NK-92 (cell line): ENCODE data around the gene SERPINB5.

Source experiments
- DNase-seq: peaks from one replicate; lab custom pipeline; 2025; ENCODE audit not compliant: unreplicated experiment; lab: John Stamatoyannopoulos, UW

Gene SERPINB5

DNA sequence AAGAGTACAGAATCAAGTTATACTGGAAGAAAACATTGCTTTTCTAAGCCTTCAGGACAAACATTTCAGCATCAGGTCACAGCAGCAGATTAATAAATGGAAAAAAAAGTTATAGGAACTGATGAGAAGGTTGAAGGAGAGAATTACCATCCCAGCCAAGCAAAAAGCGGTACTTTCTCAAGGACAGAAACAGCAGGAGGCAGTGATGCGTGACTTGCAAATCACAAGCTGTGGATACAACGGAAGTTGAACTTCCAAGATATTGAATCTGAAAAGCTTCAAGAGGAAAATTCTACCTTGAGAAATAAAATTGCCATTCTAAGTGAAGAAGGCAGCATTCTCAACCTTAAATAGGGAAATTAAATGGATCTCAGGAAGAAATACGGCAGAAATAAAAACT lies 46.9 kb downstream of the SERPINB5 start:
- DNase-seq = no peak

DNA sequence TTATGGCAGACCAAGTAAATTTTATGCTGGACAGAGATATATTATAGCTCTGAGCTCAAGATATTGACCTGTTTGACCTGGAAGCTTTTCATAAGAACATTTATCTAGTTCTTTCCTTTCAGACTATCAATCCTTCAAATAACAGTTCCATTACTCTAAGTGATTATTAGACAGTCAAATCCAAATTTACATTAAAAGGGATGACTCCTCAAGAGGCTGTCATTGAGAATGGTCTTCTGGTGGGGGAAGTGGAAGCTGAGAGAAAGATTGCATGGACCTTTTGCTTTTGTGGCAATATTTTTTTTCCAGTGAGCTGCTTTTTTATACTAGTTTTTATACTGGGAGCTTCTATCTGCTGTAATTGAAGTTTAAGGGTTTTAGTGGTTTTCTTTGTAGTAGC lies 50.5 kb downstream of the SERPINB5 start:
- no peak for DNase-seq

DNA sequence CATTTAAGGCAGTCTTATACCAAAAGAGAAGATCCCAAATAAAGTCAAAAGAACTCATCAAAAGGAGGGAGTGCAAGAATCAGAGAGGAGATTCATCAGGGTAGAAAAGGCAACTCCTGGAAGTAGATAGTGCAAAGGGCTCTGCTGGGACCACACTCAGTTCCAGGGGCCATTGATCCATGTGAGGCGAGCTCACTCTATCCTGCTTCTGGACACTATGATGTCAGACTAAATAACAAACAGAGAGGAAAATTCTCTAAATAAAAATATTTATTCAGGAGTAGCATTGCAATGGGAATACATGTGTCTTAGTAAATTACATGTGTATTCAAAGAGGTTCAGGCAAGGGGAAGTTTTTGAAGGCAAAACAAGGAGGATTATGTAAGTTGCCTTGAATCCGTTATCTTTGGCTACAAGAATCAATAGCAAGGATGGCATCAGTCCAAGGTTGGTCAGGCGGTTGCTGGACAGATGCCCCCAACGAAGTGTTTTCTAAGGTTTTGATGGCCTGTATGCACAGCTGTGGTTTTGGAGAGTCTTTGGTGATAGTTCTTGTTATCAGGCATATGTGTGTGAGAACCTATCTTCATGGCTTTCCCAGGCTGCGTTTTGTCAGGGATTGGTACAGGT lies 52.2 kb downstream of the SERPINB5 start:
- DNase-seq = no peak

DNA sequence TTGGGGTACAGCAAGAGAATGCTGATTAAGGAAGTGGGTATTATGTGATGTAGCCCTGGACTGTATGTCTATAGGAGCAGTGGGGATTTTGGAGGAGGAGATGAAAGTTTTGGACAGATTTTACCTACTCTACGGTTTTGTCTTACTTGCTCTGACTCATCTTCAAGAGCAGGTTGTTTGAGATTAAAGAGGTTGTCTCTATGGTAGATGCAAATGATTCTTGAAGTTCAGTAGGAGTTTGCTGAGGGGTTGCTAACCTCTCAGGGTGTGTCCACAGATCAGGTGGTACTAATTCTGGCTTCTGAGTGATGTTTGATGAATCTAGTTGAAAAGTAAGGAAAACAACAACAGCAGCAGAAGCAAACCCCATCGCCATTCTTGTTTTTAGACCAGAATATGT lies 55.7 kb downstream of the SERPINB5 start:
- DNase-seq = no peak

DNA sequence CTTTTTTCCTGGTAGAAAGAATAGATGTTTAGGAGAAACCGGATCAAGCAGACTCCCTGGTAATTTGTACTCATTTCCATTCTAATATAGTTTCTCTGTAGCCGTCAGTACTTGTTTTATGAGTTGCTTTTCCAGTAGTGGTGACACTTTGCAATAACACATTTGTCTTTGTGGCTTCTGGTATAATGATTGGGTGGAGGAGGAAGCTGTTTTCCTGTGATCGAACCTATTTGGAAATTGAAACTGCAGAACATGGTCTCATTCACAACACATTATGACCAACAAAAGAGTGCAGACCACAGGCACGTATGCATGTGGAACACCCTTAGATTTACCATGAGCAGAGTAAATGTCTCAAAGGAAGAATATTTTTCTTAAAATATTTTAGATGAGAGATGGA lies 57.9 kb downstream of the SERPINB5 start:
- DNase-seq = no peak

DNA sequence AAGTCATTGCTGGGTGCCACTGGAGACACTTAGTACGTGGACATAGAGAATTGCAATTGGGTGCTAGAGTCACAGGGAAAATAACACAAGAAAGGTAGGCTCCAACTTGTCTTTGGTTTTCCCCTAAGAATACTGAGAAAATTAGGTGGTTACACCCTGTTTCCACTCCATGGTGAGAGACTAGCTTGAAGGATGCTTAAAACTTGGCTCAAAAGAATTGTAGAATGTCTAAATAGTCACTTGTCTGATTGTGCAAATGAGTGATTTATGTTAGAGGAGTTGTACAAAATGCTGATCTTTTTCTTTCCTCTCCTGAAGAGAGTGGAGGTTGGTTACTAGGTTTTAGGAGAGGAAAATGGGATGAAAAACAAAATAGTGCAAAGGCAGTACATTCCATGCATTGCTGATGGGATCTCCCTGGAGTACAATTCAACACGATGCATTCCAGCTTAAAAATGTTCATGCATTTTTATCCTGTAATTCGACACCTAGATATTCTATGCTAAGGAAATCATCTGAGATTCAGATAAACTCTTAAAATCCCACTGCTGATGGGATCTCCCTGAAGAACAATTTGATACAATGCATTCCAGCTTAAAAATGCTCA lies 63.2 kb downstream of the SERPINB5 start:
- DNase-seq = no peak

DNA sequence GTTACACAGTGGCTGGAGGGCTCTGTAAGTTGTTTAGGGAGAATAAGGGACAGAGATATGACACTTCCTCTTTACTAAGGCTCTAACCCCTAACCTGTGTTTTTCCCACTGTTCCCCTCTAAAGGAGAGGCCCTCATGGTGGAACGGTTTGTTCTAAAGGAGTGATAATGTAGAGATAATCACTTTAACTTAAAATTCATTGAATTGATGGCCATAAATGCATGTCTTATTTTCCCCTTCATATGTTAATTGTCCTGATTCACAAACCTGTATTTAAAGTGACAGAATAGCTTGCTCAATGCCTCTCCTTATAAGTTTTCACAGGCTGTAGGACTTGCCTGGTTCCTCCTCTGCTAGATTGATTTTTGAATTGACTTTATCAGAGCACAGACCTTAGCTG lies 65.3 kb downstream of the SERPINB5 start, which contains the start of gene SERPINB12:
SERPINB12 (plus strand) TSS at position 301 of the 400 bp plus-strand sequence. CDS start 13,791 bp downstream, outside the sequence.
- no peak for DNase-seq

DNA sequence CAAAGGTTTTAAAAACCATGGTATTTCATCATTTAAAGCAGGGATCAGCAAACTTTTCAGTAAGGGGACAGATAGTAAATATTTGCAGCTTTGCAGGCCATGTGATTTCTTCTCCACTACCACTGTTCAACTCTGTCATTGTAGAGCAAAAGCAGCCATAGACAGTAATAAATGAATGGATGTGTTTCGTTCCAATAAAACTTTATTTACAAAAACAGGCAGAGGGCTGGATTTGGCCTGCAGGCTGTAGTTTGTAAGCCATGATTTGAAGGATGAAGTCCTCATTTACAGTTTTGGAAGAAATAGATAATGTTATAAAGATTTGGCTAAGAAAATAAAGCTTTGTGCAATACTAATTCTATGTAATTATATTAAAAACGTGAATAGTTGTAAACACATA lies 67.3 kb downstream of the SERPINB5 start:
- DNase-seq = no peak

DNA sequence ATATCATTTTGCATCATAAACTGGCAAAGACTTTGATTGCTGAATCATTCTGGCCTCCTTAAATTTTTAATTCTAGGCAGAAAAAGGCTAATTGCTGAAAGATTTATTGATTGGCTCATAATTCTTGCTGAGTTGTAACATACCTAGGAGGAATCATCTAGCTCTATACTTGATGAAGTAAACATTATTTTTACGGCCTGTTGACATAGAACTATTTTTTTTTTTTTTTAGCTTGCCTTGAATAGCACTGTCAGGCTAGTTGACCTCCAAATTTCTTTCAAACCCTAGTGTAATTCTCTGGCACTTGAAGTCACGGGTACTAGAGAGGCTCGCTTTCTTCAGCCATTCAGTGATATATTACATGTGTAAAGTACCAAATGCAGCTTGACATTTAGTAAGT lies 68.2 kb downstream of the SERPINB5 start:
- DNase-seq = no peak

DNA sequence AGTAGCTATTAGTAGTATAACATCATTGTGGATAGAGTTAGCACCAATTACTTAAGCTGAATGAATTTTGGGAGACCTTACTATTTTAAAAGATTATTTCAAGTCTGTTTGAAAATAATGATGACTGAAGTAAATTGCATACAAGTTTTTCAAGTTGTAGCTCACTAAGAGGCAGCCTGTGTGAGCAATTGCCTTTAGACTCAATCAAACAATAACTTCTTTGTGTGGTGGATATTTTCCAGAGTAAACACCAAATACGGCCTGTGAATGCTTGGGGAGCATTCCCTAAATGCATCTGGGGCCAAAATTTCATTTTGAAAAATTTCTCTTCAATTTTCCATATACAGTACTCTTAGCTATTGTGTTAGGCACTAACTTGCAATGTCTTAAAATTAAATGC lies 73.3 kb downstream of the SERPINB5 start:
- DNase-seq = no peak

DNA sequence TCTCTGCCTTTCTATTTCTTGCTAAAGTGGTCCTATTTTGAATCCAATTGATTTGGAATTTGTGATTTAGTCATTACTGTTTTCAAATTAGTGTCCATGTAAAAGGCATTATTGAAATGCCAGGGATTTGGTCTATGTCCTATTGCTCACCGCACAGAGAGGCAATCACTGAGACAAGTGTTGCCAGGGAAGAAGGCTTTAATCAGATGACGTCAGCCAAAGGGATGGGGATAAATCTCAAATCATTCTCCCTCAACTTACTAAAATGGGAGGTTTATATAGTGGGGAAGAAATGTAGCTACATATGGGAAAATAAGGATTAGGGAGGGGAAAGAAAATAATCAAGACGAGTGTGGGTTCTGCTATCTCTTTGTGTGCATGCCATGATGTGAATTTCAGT lies 75.0 kb downstream of the SERPINB5 start:
- DNase-seq = no peak

DNA sequence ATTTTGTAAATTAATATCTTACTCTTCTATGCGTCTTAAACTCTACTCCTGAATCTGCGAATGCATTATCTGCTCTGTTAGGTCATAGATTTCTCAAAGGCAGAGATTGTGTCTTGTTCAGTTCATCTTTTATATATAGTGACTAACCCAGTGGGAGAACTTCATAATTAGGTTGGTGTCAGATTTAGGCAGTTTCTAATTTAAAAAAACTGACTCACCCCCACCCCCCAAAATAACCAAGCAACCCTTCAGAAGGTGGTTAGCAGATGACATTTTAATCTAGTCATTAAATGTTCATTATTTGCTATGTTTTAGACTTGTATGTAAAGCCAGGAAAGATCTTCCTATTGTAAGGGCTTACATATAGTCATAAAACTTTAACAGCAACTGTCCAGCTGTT lies 75.8 kb downstream of the SERPINB5 start:
- DNase-seq = no peak

DNA sequence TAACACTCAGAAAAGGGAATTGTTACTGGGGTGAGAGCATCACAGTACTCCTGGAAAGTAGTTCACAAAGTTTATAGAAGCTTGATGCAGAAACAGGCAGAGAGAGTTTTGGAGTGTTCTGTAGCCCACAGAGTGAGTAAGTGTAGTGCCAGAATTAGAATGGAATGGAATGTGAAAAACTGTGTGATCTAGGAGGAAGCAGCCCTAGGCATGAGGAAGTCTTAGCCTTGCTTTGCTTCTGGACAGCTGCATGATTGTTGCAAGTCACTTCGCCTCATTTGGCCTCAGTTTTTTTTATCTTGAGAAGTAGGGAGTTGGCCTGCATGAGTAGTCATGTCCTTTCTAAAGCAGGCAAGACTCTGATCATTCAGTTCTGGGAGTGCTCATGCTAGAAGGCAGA lies 76.3 kb downstream of the SERPINB5 start:
- no peak for DNase-seq
